ENCODE data around the gene KIF2C.

The KIF2C gene

DNA sequence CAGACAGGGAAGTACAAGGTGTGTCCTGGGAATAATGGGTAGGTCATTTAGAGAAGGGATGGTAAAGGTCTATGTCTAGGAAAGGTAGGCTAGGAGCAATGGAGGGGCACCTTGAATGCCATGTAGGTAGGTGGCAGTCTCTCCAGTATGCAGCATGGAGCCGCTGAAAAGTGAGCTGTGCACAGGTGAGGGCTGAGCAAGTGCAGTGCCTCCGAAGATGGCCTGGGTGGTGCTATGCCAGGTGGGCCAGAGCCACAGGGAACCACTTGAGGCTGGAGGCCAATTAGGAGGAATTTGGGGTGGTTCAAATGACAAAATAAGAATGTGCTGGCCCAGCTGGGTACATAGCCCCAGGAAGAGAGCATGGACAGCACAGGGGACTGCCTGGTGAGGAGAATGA, 33.7 kb upstream of the KIF2C start:
- no peak for DNase-seq
- Histone ChIP-seq H2AK5ac (ENCODE audit: low read length, severe bottlenecking) (no peak overlapping the region), H3K4me1 (ENCODE audit: control insufficient read depth, insufficient read depth, low read depth, low read length) (peaks cover 6% of the 10 kb centered on the region), H3K4ac (ENCODE audit: low read depth in 1 of 2, low read length in 2 of 2) (no peak overlapping the region), H2AFZ (ENCODE audit: low read depth, low read length) (no peak overlapping the region), H3K18ac (ENCODE audit: low read depth in 1 of 2, low read length in 2 of 2) (no peak overlapping the region), H3K27ac (ENCODE audit: low read length, poor library complexity, severe bottlenecking) (no peak overlapping the region), H3K9me3 (ENCODE audit: control insufficient read depth, low read length) (no peaks in the 10 kb centered on the region), H3K79me1 (replicated peaks; ENCODE audit: low read length, poor library complexity, severe bottlenecking) (no peaks in the 10 kb centered on the region), H3K9ac (ENCODE audit: low read length) (no peak overlapping the region), H3K4me3 (ENCODE audit: insufficient read depth in 1 of 2, low read depth in 1 of 2, low read length in 2 of 2) (no peak overlapping the region), H4K8ac (ENCODE audit: low read length) (no peak overlapping the region), H4K91ac (ENCODE audit: low read length) (no peak overlapping the region), H3K36me3 (ENCODE audit: control insufficient read depth in 1 of 2, insufficient read depth in 2 of 2, low read depth in 1 of 2, low read length in 2 of 2) (no peaks in the 10 kb centered on the region), H3K14ac (ENCODE audit: low read length in 2 of 2) (no peak overlapping the region), H2BK12ac (ENCODE audit: low read length in 2 of 2) (no peak overlapping the region), H2BK5ac (ENCODE audit: low read depth, low read length, poor library complexity, severe bottlenecking) (no peak overlapping the region), H3K27me3 (ENCODE audit: control insufficient read depth in 1 of 2, insufficient read depth in 1 of 2, low read length in 2 of 2) (peaks cover 0 to 3% of the 10 kb centered on the region in 2 experiments), H2BK120ac (ENCODE audit: low read depth, low read length) (no peak overlapping the region), H3K23ac (ENCODE audit: low read length in 2 of 2) (no peak overlapping the region), H3K4me2 (ENCODE audit: low read length, poor library complexity, severe bottlenecking) (no peak overlapping the region), H2BK15ac (ENCODE audit: low read depth, poor library complexity, severe bottlenecking) (no peak overlapping the region)
- 90% methylated on average over 2 of the region's 2 CpGs for WGBS

DNA sequence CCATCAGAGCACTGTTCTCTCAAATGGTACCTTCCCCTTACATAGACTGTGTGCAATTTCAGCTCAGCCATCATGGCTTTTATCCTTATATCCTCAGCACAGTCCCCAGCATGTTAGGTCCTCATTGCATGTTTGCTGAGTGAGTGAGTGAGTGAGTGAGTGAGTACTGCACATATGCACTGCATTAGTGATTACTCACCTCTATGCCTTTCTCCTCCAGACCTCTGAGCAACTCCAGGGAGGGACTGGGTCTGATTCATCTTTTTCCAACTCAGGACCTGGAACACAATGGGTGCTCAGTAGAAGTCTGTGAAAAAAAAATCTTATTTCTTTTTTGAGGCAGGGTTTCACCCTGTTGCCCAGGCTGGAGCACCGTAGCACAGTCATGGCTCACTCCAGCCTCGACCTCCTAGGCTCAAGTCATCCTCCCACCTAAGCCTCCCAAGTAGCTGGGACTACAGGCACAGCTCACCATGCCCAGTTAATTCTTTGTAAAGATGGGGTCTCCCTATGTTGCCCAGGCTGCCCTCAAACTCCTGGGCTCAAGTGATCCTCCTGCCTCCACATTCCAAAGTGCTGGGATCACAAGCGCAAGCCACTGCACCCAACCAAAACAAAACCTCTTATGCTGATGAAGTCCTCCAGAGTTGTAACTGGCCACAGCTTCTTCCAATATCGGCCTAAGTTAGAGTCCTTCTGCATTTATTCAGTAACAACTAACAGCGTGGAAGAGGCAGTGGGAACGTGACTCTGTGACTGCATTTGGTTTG, 32.3 kb upstream of the KIF2C start:
- Histone ChIP-seq H4K91ac (ENCODE audit: low read length) (no peak overlapping the region), H2BK15ac (ENCODE audit: low read depth, poor library complexity, severe bottlenecking) (no peak overlapping the region), H3K4me2 (ENCODE audit: low read length, poor library complexity, severe bottlenecking) (no peak overlapping the region), H3K14ac (ENCODE audit: low read length in 2 of 2) (peak overlapping the region in 1 of 2 experiments; percentile 48), H3K79me1 (replicated peaks; ENCODE audit: low read length, poor library complexity, severe bottlenecking) (no peaks in the 10 kb centered on the region), H2BK12ac (ENCODE audit: low read length in 2 of 2) (no peak overlapping the region), H3K27me3 (ENCODE audit: control insufficient read depth in 1 of 2, insufficient read depth in 1 of 2, low read length in 2 of 2) (peaks cover 0 to 7% of the 10 kb centered on the region in 2 experiments), H3K4me1 (ENCODE audit: control insufficient read depth, insufficient read depth, low read depth, low read length) (peaks cover 6% of the 10 kb centered on the region), H3K9me3 (ENCODE audit: control insufficient read depth, low read length) (no peaks in the 10 kb centered on the region), H3K4me3 (ENCODE audit: insufficient read depth in 1 of 2, low read depth in 1 of 2, low read length in 2 of 2) (peak overlapping the region in 1 of 2 experiments; percentile 17), H3K4ac (ENCODE audit: low read depth in 1 of 2, low read length in 2 of 2) (no peak overlapping the region), H3K36me3 (ENCODE audit: control insufficient read depth in 1 of 2, insufficient read depth in 2 of 2, low read depth in 1 of 2, low read length in 2 of 2) (no peaks in the 10 kb centered on the region), H3K9ac (ENCODE audit: low read length) (peak overlapping the region; percentile 82), H2BK120ac (ENCODE audit: low read depth, low read length) (no peak overlapping the region), H3K23ac (ENCODE audit: low read length in 2 of 2) (no peak overlapping the region), H2BK5ac (ENCODE audit: low read depth, low read length, poor library complexity, severe bottlenecking) (no peak overlapping the region), H4K8ac (ENCODE audit: low read length) (no peak overlapping the region), H2AFZ (ENCODE audit: low read depth, low read length) (no peak overlapping the region), H2AK5ac (ENCODE audit: low read length, severe bottlenecking) (no peak overlapping the region), H3K27ac (ENCODE audit: low read length, poor library complexity, severe bottlenecking) (no peak overlapping the region), H3K18ac (ENCODE audit: low read depth in 1 of 2, low read length in 2 of 2) (no peak overlapping the region)
- peak; percentile 79 for DNase-seq
- WGBS, result 70% methylated on average over 4 of the region's 6 CpGs

GRCh38 chr1:44707959-44708831, 31.4 kb upstream of the KIF2C start:
- 54% methylated on average over 13 of the region's 15 CpGs for WGBS
- Histone ChIP-seq H3K18ac (ENCODE audit: low read depth in 1 of 2, low read length in 2 of 2) (no peak overlapping the region), H3K4ac (ENCODE audit: low read depth in 1 of 2, low read length in 2 of 2) (no peak overlapping the region), H3K9me3 (ENCODE audit: control insufficient read depth, low read length) (no peaks in the 10 kb centered on the region), H3K79me1 (replicated peaks; ENCODE audit: low read length, poor library complexity, severe bottlenecking) (no peaks in the 10 kb centered on the region), H2AFZ (ENCODE audit: low read depth, low read length) (no peak overlapping the region), H4K91ac (ENCODE audit: low read length) (no peak overlapping the region), H2AK5ac (ENCODE audit: low read length, severe bottlenecking) (no peak overlapping the region), H2BK15ac (ENCODE audit: low read depth, poor library complexity, severe bottlenecking) (no peak overlapping the region), H3K27me3 (ENCODE audit: control insufficient read depth in 1 of 2, insufficient read depth in 1 of 2, low read length in 2 of 2) (peaks cover 0 to 7% of the 10 kb centered on the region in 2 experiments), H3K27ac (ENCODE audit: low read length, poor library complexity, severe bottlenecking) (no peak overlapping the region), H3K4me2 (ENCODE audit: low read length, poor library complexity, severe bottlenecking) (no peak overlapping the region), H3K9ac (ENCODE audit: low read length) (peak overlapping the region; percentile 82), H4K8ac (ENCODE audit: low read length) (no peak overlapping the region), H3K14ac (ENCODE audit: low read length in 2 of 2) (no peak overlapping the region), H2BK120ac (ENCODE audit: low read depth, low read length) (no peak overlapping the region), H2BK12ac (ENCODE audit: low read length in 2 of 2) (no peak overlapping the region), H3K36me3 (ENCODE audit: control insufficient read depth in 1 of 2, insufficient read depth in 2 of 2, low read depth in 1 of 2, low read length in 2 of 2) (no peaks in the 10 kb centered on the region), H3K4me3 (ENCODE audit: insufficient read depth in 1 of 2, low read depth in 1 of 2, low read length in 2 of 2) (peak overlapping the region in 1 of 2 experiments; percentile 17), H3K4me1 (ENCODE audit: control insufficient read depth, insufficient read depth, low read depth, low read length) (peaks cover 6% of the 10 kb centered on the region), H2BK5ac (ENCODE audit: low read depth, low read length, poor library complexity, severe bottlenecking) (no peak overlapping the region), H3K23ac (ENCODE audit: low read length in 2 of 2) (no peak overlapping the region)
- peak; percentile 63 for DNase-seq

DNA sequence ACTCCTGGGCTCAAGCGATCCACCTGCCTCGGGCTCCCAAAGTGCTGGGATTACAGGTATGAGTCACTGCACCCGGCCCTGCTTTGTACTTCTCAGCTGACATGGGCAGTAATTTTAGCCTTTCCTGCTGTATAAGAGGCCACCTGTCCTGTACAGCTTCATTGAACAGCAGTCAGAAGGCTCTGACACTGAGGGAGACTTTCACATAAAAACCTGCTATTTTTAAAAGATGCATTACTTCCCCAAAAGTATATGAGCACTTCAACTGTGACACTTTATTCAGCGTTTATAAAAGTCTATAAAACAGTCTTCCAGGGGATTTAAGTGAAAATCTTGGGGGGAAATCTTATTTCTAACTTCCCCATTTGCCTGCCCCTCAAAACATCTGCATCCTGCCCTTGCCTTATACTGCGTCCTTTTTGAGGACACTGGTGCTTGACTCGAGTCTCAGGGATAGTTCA, 26.3 kb upstream of the KIF2C start:
- Histone ChIP-seq H3K14ac (ENCODE audit: low read length in 2 of 2) (no peak overlapping the region), H3K4me1 (ENCODE audit: control insufficient read depth, insufficient read depth, low read depth, low read length) (peaks cover 2% of the 10 kb centered on the region), H3K23ac (ENCODE audit: low read length in 2 of 2) (no peak overlapping the region), H3K27ac (ENCODE audit: low read length, poor library complexity, severe bottlenecking) (no peak overlapping the region), H2BK12ac (ENCODE audit: low read length in 2 of 2) (no peak overlapping the region), H3K4me3 (ENCODE audit: insufficient read depth in 1 of 2, low read depth in 1 of 2, low read length in 2 of 2) (no peak overlapping the region), H2BK15ac (ENCODE audit: low read depth, poor library complexity, severe bottlenecking) (no peak overlapping the region), H3K79me1 (replicated peaks; ENCODE audit: low read length, poor library complexity, severe bottlenecking) (no peaks in the 10 kb centered on the region), H3K9ac (ENCODE audit: low read length) (no peak overlapping the region), H3K36me3 (ENCODE audit: control insufficient read depth in 1 of 2, insufficient read depth in 2 of 2, low read depth in 1 of 2, low read length in 2 of 2) (no peaks in the 10 kb centered on the region), H2AFZ (ENCODE audit: low read depth, low read length) (no peak overlapping the region), H3K18ac (ENCODE audit: low read depth in 1 of 2, low read length in 2 of 2) (no peak overlapping the region), H3K4ac (ENCODE audit: low read depth in 1 of 2, low read length in 2 of 2) (no peak overlapping the region), H2BK5ac (ENCODE audit: low read depth, low read length, poor library complexity, severe bottlenecking) (no peak overlapping the region), H3K27me3 (ENCODE audit: control insufficient read depth in 1 of 2, insufficient read depth in 1 of 2, low read length in 2 of 2) (peaks cover 0 to 7% of the 10 kb centered on the region in 2 experiments), H2BK120ac (ENCODE audit: low read depth, low read length) (no peak overlapping the region), H2AK5ac (ENCODE audit: low read length, severe bottlenecking) (no peak overlapping the region), H4K91ac (ENCODE audit: low read length) (no peak overlapping the region), H4K8ac (ENCODE audit: low read length) (no peak overlapping the region), H3K4me2 (ENCODE audit: low read length, poor library complexity, severe bottlenecking) (no peak overlapping the region), H3K9me3 (ENCODE audit: control insufficient read depth, low read length) (no peaks in the 10 kb centered on the region)
- WGBS, result 81% methylated on average over 6 of the region's 6 CpGs
- DNase-seq, result no peak

All from mesenchymal stem cell (in vitro differentiated cells and primary cell).